Upper lobe of right lung (tissue), 1 donor: ENCODE results near the gene E2F3. TPM values are rescaled to one million over a fixed set of nuclear protein-coding genes. Genes with fewer than 3 reads are reported as not detected.

ENCODE experiments used
- ATAC-seq: fragments of 200-7000 bp; cut with Tn5 transposase; one replicate; pipeline ENCODE4 v1.9.1; 2020; ENCODE audit warnings: mild to moderate bottlenecking, moderate library complexity
- DNase-seq: peaks from one replicate; pipeline ENCODE4 v3.0.0-alpha.2; 2020
- H3K27ac ChIP-seq: fragments of 200-600 bp; one replicate; pipeline ENCODE4 v1.8.0; 2022
- H3K27me3 ChIP-seq: fragments of 200-600 bp; one replicate; pipeline ENCODE4 v1.8.0; 2022; ENCODE audit warnings: mild to moderate bottlenecking
- H3K36me3 ChIP-seq: fragments of 200-600 bp; one replicate; pipeline ENCODE4 v1.8.0; 2022
- H3K4me1 ChIP-seq: fragments of 200-600 bp; one replicate; pipeline ENCODE4 v1.8.0; 2022
- H3K4me3 ChIP-seq: fragments of 200-600 bp; one replicate; pipeline ENCODE4 v1.8.0; 2022; ENCODE audit warnings: mild to moderate bottlenecking
- H3K9me3 ChIP-seq: fragments of 200-600 bp; one replicate; pipeline ENCODE4 v1.8.0; 2022
- intact Hi-C: fragments of 100-400 bp; cut with DNase I; formaldehyde crosslinking; loops from one replicate; pipeline ENCODE4 v1.11.0; 2022
- total RNA-seq: library from RNA; stranded (reverse); fragmentation: NEBNext Ultra II Directional; extraction: Animal tissue kit (Norgen Biotek cat#: 25700); gene quantifications from one replicate; pipeline ENCODE4 v1.2.1, GENCODE V29; 2021
- TF ChIP-seq, protein P1 (sequence below): fragments of 200-600 bp; IDR thresholded peaks from one replicate; pipeline ENCODE4 v1.8.0; 2022; ENCODE audit warnings: antibody characterized with exemption
- donor health status: DM: no; HTN: yes; CAD: no; lungs with severe emphysema.

Gene E2F3
- total RNA-seq, 1 donor from 2014 or later = 7.8 TPM

DNA sequence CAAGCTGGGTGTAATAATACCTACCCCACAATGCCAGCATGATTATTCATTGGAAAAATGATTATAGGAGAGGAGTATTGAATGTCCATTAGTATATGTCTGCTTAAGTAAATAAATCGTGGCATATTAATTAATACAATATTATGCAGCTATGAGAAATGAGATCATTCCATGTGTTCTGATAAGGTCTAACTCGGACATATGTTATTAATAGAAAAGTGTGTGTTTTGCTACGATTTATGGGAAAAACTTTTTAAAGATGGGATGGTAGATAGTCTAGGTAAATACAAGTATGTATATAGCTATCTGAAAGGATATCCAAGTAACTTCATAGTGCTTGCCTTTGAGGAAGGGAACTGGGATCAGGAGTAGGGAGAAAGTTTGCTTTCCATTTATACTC, 71.1 kb downstream of the E2F3 start:
- Histone ChIP-seq H3K4me3 (no peak overlapping the region), H3K4me1 (no peaks in the 10 kb centered on the region), H3K9me3 (no peaks in the 10 kb centered on the region), H3K36me3 (no peaks in the 10 kb centered on the region), H3K27ac (no peak overlapping the region), H3K27me3 (no peaks in the 10 kb centered on the region)
- ATAC-seq = no peak
- no peak for DNase-seq
- intact Hi-C loops = no loop called here
- TF ChIP-seq, protein P1, sequence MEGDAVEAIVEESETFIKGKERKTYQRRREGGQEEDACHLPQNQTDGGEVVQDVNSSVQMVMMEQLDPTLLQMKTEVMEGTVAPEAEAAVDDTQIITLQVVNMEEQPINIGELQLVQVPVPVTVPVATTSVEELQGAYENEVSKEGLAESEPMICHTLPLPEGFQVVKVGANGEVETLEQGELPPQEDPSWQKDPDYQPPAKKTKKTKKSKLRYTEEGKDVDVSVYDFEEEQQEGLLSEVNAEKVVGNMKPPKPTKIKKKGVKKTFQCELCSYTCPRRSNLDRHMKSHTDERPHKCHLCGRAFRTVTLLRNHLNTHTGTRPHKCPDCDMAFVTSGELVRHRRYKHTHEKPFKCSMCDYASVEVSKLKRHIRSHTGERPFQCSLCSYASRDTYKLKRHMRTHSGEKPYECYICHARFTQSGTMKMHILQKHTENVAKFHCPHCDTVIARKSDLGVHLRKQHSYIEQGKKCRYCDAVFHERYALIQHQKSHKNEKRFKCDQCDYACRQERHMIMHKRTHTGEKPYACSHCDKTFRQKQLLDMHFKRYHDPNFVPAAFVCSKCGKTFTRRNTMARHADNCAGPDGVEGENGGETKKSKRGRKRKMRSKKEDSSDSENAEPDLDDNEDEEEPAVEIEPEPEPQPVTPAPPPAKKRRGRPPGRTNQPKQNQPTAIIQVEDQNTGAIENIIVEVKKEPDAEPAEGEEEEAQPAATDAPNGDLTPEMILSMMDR = no peak

DNA sequence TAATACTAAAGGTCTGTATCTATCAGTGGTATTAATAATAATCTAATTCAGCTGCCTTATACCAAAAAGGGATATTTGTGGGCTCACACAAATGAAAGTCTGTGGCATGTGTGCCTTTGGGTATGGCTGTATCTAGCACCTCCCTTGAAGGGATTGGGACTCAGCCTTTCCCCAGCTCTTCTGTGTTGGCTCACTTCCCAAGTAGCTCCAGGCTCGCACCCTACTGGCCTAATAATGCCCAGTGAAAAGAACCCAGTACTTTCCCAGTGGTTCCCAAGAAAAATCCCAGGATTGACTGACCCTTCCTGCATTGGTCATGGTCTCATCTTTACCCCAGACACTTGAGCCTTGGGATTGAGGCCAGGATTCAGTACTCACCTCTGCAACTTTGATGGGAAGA, 71.8 kb downstream of the E2F3 start:
- no peak overlapping the region for H3K4me3 ChIP-seq
- ATAC-seq (no peak), DNase-seq (no peak)
- no peaks in the 10 kb centered on the region for H3K27me3 ChIP-seq
- intact Hi-C loops = no loop called here
- H3K36me3 ChIP-seq = no peaks in the 10 kb centered on the region
- no peaks in the 10 kb centered on the region for H3K4me1 ChIP-seq
- no peak overlapping the region for H3K27ac ChIP-seq
- H3K9me3 ChIP-seq = no peaks in the 10 kb centered on the region
- TF ChIP-seq, protein P1 = no peak

DNA sequence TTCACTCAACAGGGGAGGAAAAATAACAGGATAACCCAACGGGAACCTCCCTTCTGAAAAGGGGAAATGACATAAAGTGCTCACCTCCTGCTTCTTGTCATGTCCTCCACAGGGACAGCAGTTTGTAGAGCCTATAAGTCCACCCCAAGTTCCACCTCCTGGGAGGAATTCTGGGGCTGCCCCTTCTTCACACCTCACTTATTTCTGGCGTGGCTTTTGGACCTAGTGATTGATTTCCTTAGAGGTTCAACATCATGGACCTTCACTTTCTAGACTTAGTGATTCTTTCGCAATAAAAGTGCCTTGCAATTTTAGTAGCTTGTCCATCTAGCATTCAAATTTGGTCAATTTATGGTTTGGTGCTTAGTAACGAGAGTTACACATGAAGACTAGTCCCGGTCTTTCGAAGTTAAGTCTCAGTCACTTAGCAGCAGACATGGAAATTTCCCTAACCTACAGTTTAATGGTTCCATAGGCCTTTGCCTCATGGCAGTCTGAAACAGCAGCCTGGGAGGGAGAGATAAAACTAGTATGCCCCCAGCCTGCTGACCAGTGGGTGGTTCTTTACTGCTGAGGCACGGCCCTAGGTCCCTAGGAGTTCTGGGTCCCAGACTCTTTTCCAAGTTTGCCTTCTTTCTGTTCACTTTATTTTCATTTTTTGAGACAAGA, 73.3 kb downstream of the E2F3 start:
- no peaks in the 10 kb centered on the region for H3K27me3 ChIP-seq
- TF ChIP-seq, protein P1 = no peak
- no peaks in the 10 kb centered on the region for H3K36me3 ChIP-seq
- H3K27ac ChIP-seq = no peak overlapping the region
- no peaks in the 10 kb centered on the region for H3K4me1 ChIP-seq
- intact Hi-C loops = no loop called here
- no peaks in the 10 kb centered on the region for H3K9me3 ChIP-seq
- DNase-seq (no peak), ATAC-seq (no peak)
- no peak overlapping the region for H3K4me3 ChIP-seq

DNA sequence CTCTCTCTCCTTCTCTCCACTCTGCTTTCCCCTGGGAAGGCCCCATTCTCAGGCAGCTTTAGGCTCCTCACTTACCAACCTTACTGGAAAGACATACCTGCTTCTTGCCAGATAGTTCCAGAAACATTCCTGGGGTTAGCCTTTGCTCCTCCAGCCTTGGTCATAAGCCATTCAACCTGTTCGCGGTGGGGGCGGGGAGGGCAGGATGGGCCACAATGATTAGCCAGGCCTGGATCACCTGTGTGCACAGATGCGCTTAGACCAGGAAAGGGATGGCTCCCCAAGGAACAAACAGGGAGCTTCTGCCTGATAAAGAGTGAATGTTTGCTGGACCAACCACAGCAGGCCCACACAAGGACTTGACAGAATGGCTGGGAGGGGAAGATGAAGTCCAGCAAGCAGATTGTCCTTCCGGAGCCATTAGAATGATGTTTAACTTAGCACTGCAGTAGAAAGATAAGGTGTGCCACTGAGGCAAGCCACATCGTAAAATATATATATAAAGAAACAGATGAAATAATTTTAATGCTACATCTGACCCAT, 74.9 kb downstream of the E2F3 start:
- no peak overlapping the region for H3K4me3 ChIP-seq
- intact Hi-C loops = no loop called here
- no peak overlapping the region for H3K27ac ChIP-seq
- no peak for ATAC-seq
- H3K27me3 ChIP-seq = no peaks in the 10 kb centered on the region
- DNase-seq = no peak
- H3K4me1 ChIP-seq = no peaks in the 10 kb centered on the region
- H3K9me3 ChIP-seq = no peaks in the 10 kb centered on the region
- TF ChIP-seq, protein P1 = no peak
- peaks cover 10% of the 10 kb centered on the region for H3K36me3 ChIP-seq

DNA sequence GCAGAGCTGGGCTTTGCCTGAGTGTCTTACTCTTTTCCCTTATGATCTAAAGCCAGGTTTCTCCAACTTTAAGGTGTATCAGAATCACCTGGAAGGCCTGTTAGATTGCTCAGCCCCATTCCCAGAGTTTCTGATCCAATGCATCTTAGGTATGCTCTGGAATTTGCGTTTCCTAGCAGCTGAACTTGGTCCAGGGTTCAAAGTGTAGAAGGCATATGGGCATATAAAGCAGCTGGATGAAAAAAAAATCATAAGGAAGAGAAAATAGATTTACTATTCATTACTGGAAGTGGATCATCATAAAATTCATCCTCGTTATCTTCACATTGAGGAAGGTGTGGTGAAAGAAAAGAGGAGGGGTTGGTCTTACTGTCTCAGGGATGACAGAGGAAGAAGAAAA, 75.8 kb downstream of the E2F3 start:
- Histone ChIP-seq H3K36me3 (peaks cover 14% of the 10 kb centered on the region), H3K27ac (no peak overlapping the region), H3K4me3 (no peak overlapping the region), H3K27me3 (no peaks in the 10 kb centered on the region), H3K4me1 (no peaks in the 10 kb centered on the region), H3K9me3 (no peaks in the 10 kb centered on the region)
- ATAC-seq = no peak
- DNase-seq = no peak
- intact Hi-C loops = no loop called here
- TF ChIP-seq, protein P1 = no peak
